COLO829 (cell line): ENCODE measurements around the gene TRIM7.
"Not testable (repeated sequence)": the region's sequence is repeated elsewhere in the genome, so short reads cannot be mapped to it uniquely, and the experiment has no call there.

Experiments used
- DNase-seq: peaks from one replicate; pipeline ENCODE4 v3.0.0; 2012; ENCODE audit warnings: low spot score

The TRIM7 gene

GRCh38 chr5:181192337-181193046 is 12.5 kb downstream of the TRIM7 start:
- DNase-seq: no peak

GRCh38 chr5:181191526-181192336 is 13.3 kb downstream of the TRIM7 start:
- DNase-seq: peak; percentile 65

- no peak for DNase-seq
Observed at GRCh38 chr5:181190711-181191525, 14.1 kb downstream of the TRIM7 start.

GRCh38 chr5:181189962-181190710 is 14.9 kb downstream of the TRIM7 start:
- no peak for DNase-seq

GRCh38 chr5:181189363-181189961 is 15.5 kb downstream of the TRIM7 start:
- no peak for DNase-seq

- no peak for DNase-seq
Observed at GRCh38 chr5:181188700-181189362, 16.2 kb downstream of the TRIM7 start.

GRCh38 chr5:181187500-181188213 is 17.3 kb downstream of the TRIM7 start:
- DNase-seq: no peak

GRCh38 chr5:181186986-181187499 is 18.0 kb downstream of the TRIM7 start:
- DNase-seq: no peak

- no peak for DNase-seq
Observed at GRCh38 chr5:181186022-181186421, 19.0 kb downstream of the TRIM7 start.

- no peak for DNase-seq
Observed at GRCh38 chr5:181185560-181185959, 19.4 kb downstream of the TRIM7 start.

- DNase-seq: no peak
Observed at GRCh38 chr5:181184845-181185216, 20.2 kb downstream of the TRIM7 start.

- DNase-seq: no peak
Observed at GRCh38 chr5:181182651-181183050, 22.3 kb downstream of the TRIM7 start.

- DNase-seq: peak; percentile 24
Observed at GRCh38 chr5:181181650-181182565, 23.1 kb downstream of the TRIM7 start.

- not testable (repeated sequence) for DNase-seq
Observed at GRCh38 chr5:181177559-181177958, 27.4 kb downstream of the TRIM7 start.

GRCh38 chr5:181176254-181176952 is 28.6 kb downstream of the TRIM7 start:
- DNase-seq: no peak

GRCh38 chr5:181173420-181174342 is 31.3 kb downstream of the TRIM7 start:
- DNase-seq: peak; percentile 43

- no peak for DNase-seq
Observed at GRCh38 chr5:181173027-181173419, 32.0 kb downstream of the TRIM7 start.
